ENCODE data around the gene SLC26A11. TPM values are rescaled to one million over a fixed set of nuclear protein-coding genes. Genes with fewer than 3 reads are reported as not detected.

The SLC26A11 gene
- total RNA-seq, 1 experiment from 2014 or later: 17.7 TPM

DNA sequence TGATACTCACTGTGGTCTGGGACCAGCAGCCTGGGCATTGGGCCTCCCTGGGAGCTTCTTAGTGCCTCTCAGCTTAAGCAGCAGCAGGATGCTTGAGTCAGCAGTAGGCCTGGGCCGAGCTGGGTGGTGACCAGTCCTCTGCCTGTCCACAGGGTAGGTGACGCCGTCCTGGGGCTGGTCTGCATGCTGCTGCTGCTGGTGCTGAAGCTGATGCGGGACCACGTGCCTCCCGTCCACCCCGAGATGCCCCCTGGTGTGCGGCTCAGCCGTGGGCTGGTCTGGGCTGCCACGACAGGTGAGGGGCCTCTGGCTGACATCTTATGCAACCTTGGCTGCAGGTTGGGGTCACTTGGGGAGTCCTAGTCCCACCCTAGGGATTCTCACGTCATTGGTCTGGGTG, 7.4 kb downstream of the SLC26A11 start:
- intact Hi-C loops (cut with micrococcal nuclease): no loop called here
- POLR2A ChIA-PET: no interaction called here
- TF ChIP-seq, protein P1, sequence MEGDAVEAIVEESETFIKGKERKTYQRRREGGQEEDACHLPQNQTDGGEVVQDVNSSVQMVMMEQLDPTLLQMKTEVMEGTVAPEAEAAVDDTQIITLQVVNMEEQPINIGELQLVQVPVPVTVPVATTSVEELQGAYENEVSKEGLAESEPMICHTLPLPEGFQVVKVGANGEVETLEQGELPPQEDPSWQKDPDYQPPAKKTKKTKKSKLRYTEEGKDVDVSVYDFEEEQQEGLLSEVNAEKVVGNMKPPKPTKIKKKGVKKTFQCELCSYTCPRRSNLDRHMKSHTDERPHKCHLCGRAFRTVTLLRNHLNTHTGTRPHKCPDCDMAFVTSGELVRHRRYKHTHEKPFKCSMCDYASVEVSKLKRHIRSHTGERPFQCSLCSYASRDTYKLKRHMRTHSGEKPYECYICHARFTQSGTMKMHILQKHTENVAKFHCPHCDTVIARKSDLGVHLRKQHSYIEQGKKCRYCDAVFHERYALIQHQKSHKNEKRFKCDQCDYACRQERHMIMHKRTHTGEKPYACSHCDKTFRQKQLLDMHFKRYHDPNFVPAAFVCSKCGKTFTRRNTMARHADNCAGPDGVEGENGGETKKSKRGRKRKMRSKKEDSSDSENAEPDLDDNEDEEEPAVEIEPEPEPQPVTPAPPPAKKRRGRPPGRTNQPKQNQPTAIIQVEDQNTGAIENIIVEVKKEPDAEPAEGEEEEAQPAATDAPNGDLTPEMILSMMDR (IDR thresholded peaks at IDR 0.05 in 2 of 3, conservative IDR thresholded peaks at IDR 0.05 in 1 of 3; ENCODE audit: borderline replicate concordance in 1 of 3, insufficient read depth in 1 of 3, low read depth in 2 of 3, low read length in 2 of 3): no peak
- no peak for TF ChIP-seq FOSL1 (IDR thresholded peaks at IDR 0.05; ENCODE audit: low read depth)
- TF ChIP-seq, protein P2, sequence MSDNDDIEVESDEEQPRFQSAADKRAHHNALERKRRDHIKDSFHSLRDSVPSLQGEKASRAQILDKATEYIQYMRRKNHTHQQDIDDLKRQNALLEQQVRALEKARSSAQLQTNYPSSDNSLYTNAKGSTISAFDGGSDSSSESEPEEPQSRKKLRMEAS (IDR thresholded peaks at IDR 0.05): no peak
- TF ChIP-seq POLR2AphosphoS5 (IDR thresholded peaks at IDR 0.05; ENCODE audit: low read depth, low read length): no peak
- no peak for TF ChIP-seq SP1 (IDR thresholded peaks at IDR 0.05; ENCODE audit: low read depth)
- TF ChIP-seq CEBPB (IDR thresholded peaks at IDR 0.05; ENCODE audit: low read depth): no peak
- ATAC-seq (no peak), DNase-seq (ENCODE audit: low read depth, low spot score) (no peak)
- RAD21 ChIA-PET (ENCODE audit: low non-redundant PET in 1 of 2, low total read pairs in 2 of 2, uncharacterized antibody in 2 of 2, unreplicated experiment in 2 of 2): no interaction called here
- H3K36me3 ChIP-seq (ENCODE audit: control insufficient read depth in 1 of 2, insufficient read depth in 2 of 2, low read length in 2 of 2): no peaks in the 10 kb centered on the region; a peak in 1 of 4 replicates
- no peak overlapping the region for H3K4me2 ChIP-seq (ENCODE audit: low read length)
- no TSS peak for BruUV-seq (replicated peaks)
- no peak overlapping the region for H2AFZ ChIP-seq (ENCODE audit: low read depth, low read length, poor library complexity, severe bottlenecking)
- CTCF ChIA-PET: no interaction called here
- H3K9me2 ChIP-seq (ENCODE audit: insufficient read depth): no peaks in the 10 kb centered on the region
- no peak overlapping the region for H3K27ac ChIP-seq (ENCODE audit: low read depth, low read length)
- no peaks in the 10 kb centered on the region for H4K20me1 ChIP-seq (ENCODE audit: insufficient read depth)
- no peak overlapping the region for H3K4me3 ChIP-seq (replicated peaks in 1 of 2; ENCODE audit: low read depth in 1 of 2, low read length in 2 of 2)
- H3K79me2 ChIP-seq (ENCODE audit: insufficient read depth, low read length): no peaks in the 10 kb centered on the region
- H3K9ac ChIP-seq (ENCODE audit: low read length): no peak overlapping the region
- H3K9me3 ChIP-seq (ENCODE audit: control insufficient read depth in 1 of 2, insufficient read depth in 1 of 2, low read depth in 1 of 2, low read length in 2 of 2): peaks cover 6 to 9% of the 10 kb centered on the region in 2 experiments; a peak in 2 of 4 replicates
- H3K27me3 ChIP-seq (ENCODE audit: insufficient read depth, low read length): no peaks in the 10 kb centered on the region
- H3K4me1 ChIP-seq (ENCODE audit: control insufficient read depth in 1 of 2, insufficient read depth in 2 of 2, low read length in 2 of 2): no peaks in the 10 kb centered on the region

DNA sequence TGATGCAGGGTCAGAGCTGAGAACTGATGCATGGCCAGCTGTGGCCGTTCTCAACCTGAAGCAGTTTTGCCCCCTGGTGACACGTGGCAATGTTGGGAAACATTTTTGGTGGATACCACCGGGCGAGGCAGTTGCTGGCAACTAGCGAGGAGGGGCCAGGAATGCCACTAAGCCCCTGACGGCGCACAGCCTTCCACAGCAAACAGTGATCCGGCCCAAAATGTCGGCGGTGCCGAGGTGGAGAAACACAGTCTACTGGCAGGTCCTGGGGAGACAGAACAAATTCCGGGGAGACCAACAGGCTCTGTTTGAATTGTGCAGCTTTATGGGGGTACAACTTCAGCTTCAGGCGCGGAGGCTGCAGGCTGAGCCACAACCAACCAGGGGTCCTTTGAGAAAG, 8.2 kb downstream of the SLC26A11 start:
- Histone ChIP-seq H3K9ac (ENCODE audit: low read length) (no peak overlapping the region), H3K4me2 (ENCODE audit: low read length) (no peak overlapping the region), H3K36me3 (ENCODE audit: control insufficient read depth in 1 of 2, insufficient read depth in 2 of 2, low read length in 2 of 2) (peaks cover 0 to 4% of the 10 kb centered on the region in 2 experiments; a peak in 2 of 4 replicates), H3K9me3 (ENCODE audit: control insufficient read depth in 1 of 2, insufficient read depth in 1 of 2, low read depth in 1 of 2, low read length in 2 of 2) (peaks cover 13 to 16% of the 10 kb centered on the region in 2 experiments; a peak in 2 of 4 replicates), H3K27ac (ENCODE audit: low read depth, low read length) (no peak overlapping the region), H3K9me2 (ENCODE audit: insufficient read depth) (no peaks in the 10 kb centered on the region), H3K4me1 (ENCODE audit: control insufficient read depth in 1 of 2, insufficient read depth in 2 of 2, low read length in 2 of 2) (no peaks in the 10 kb centered on the region), H4K20me1 (ENCODE audit: insufficient read depth) (no peaks in the 10 kb centered on the region), H3K27me3 (ENCODE audit: insufficient read depth, low read length) (no peaks in the 10 kb centered on the region), H3K4me3 (replicated peaks in 1 of 2; ENCODE audit: low read depth in 1 of 2, low read length in 2 of 2) (no peak overlapping the region), H2AFZ (ENCODE audit: low read depth, low read length, poor library complexity, severe bottlenecking) (no peak overlapping the region), H3K79me2 (ENCODE audit: insufficient read depth, low read length) (no peaks in the 10 kb centered on the region)
- intact Hi-C loops (cut with micrococcal nuclease): no loop called here
- DNase-seq (ENCODE audit: low read depth, low spot score): no peak
- TF ChIP-seq CEBPB (IDR thresholded peaks at IDR 0.05; ENCODE audit: low read depth): no peak
- ChIA-PET POLR2A (no interaction called here), CTCF (no interaction called here), RAD21 (ENCODE audit: low non-redundant PET in 1 of 2, low total read pairs in 2 of 2, uncharacterized antibody in 2 of 2, unreplicated experiment in 2 of 2) (no interaction called here)
- no peak for ATAC-seq
- BruUV-seq (replicated peaks): no TSS peak

All from HCT116 (cell line).